GM21786 (cell line): ENCODE data around the gene ACRV1.

ENCODE experiments used
- ATAC-seq: cut with Tn5 transposase; IDR thresholded peaks from one replicate; pipeline ENCODE4 v1.9.1; 2021; ENCODE audit not compliant: unreplicated experiment

The ACRV1 gene

DNA sequence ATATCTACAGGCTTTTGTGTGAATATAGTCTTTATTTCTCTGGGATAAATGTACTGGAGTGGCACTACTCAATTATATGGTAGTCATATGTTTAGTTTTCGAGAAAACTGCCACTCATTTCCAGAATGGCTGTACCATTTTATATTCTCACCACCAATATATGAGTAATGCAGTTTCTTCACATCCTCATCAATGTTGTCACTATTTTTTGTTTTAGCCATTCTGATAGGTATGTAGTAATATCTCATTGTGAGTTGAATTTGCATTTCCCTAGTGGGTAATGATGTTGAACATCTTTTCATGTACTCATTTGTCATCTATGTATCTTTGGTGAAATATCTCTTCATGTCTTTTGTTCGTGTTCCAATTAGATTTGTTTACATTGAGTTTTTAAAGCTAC is 18.0 kb downstream of the ACRV1 start:
- no peak for ATAC-seq

DNA sequence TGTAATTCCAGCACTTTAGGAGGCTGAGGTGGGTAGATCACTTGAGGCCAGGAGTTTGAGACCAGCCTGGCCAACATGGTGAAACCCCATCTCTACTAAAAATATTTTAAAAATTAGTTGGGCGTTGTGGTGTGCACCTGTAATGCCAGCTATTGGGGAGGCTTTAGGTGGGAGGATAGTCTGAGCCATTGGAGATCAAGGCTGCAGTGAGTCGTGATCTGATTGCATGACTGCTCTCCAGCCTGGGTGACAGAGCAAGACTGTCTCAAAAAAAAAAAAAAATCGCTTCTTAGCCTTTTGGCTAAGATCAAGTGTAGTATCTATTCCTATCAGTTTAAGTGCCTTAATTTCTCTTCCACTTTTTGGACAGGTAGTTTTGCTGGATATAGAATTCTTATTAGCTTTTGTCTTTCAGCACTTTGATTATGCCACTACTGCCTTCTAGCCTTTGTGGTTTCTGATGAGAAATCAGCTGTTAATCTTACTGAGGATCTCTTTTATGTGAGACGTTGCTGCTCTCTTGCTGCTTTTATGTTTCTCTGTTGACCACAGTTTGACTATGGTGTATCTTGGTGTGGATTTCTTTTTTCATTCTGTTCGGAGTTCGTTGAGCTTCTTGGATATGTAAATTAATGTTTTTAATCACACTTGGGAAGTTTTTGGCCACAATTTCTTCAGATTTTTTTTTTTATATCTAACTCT is 31.0 kb downstream of the ACRV1 start:
- no peak for ATAC-seq

DNA sequence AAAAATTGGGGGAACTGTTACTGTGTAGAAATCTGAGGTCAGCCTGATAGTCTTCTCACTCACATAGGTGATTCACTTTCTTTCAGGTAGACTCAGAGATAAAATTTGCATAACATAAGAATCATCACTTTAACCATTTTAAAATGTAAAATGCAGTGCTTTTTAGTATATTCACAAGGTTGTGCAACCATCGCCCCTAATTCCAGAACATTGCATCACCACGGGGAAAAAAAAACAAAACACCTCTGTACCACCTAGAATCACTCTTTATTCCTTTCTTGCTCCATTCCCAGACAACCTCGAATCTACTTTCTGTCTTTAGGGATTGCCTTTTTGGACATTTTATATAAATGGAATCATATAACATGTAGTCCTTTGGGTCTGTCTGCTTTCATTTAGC is 34.8 kb downstream of the ACRV1 start:
- no peak for ATAC-seq

DNA sequence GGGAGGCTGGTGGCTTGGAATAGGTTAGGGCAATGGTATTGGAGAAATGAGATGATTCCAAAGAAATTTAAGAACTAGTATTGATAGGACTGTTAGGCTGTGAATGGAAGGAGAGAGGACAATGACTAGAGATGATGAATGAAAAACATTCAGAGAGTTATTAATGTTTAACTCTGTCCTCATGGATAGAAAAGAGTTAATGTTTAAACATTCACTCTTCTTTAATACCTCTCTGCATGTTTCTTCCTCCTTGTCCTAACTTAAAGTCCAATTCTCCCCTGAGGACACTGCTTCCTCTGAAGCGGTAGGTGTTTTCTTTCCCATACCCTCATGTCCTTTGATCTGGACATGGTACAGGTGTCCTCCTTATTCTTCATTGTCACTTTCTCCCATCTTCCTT is 42.3 kb downstream of the ACRV1 start:
- ATAC-seq, result no peak

DNA sequence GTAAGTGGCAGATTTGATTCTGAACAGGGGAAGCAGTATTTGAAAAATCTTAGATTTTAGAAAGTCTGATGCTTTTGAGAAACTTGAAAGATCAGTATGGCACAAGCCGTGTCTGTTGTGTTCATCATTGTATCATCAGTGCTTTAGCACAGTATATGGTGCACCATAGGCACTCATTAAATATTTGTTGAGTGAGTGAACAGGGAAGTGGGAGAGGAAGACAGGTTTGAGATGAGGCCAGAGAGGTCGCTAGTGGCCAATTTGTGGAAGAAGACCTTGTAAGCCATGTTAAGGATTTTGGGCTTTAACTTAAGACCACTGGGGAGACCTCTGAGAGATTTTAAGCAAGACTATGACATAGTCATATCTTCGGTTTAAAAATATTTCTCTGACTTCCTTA is 42.8 kb downstream of the ACRV1 start:
- ATAC-seq, result no peak

GRCh38 chr11:125627236-125627910 is 53.3 kb downstream of the ACRV1 start:
- no peak for ATAC-seq

- peak; percentile 35 for ATAC-seq
These were observed 54.2 kb downstream of the ACRV1 start for GRCh38 chr11:125626288-125626950.

DNA sequence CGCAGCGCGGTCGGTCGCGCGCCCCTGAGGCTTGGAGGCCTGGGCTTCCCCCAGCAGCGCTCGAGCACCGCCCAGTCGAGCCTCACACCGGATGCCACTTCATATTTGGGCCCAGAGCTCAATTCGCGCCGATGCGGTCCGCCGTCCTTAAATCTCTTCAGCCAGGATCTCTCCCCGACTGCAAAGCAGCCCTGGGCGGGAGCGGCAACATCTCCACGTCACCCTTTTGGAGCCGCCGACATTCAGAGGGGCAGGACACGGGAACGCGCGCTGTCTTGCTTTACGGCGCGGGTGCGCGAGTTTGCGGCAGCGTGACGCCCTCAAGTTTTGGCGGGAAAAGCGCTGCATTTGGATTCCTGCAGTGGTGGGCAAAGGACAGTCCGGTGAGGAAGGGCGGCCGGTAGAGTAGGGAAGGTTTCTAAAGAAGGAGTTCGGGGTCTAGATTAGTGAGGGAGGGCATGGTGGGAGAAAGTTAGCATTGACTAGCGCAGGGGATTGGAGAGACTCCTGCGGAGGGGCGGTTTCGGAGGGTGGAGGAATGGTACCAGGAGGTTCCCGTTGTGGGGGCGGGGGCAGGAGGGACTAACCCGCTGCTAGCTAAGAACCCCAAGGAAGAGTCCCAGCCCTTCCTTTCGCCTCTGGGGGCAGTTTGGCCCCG is 54.9 kb downstream of the ACRV1 start:
- ATAC-seq, result peak; percentile 82

DNA sequence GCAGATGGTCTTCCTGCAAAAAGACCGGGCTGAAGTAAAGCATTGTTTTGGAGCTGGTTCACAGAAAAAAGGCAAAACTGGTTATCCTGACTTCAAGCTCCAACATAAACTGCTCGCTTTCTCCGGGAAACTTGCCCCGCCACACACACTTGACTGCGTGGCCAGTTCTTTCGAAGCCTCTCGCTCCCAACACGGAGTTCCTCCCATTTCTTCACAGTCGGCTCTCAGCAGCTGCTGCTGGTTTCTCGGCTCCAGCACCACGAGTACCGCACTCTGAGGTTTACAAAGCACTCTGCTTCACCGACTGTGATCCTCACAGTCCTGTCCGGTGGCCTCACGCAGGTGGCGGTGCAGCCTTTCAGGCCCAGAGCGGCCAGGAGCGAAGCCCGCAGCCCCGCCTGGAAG is 55.4 kb downstream of the ACRV1 start:
- no peak for ATAC-seq

- ATAC-seq, result no peak
These were observed 55.9 kb downstream of the ACRV1 start, which contains the start of gene CHEK1 for GRCh38 chr11:125624756-125625213. Gene CHEK1 (plus strand): TSS chr11:125625163. CDS start chr11:125626769, 1,606 bp downstream.

DNA sequence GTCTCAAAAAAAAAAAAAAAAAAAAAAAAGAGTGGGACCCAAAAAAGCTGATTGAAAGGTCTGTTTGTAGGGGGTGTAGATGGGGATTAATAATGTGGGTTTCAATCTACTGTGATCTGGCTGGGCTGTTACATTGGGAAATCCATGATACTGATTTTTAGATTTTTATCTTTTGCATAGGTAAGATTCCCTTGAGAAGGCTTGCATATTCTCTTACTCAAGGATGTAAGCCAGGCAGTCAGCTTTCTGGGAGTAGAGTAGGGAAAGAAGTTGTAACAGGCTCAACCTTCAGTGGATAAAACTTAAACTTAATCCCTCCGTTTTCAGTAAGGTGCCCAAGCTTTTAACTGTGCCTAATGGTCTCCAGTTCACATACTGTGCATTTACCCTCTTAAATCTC is 57.6 kb downstream of the ACRV1 start:
- no peak for ATAC-seq

DNA sequence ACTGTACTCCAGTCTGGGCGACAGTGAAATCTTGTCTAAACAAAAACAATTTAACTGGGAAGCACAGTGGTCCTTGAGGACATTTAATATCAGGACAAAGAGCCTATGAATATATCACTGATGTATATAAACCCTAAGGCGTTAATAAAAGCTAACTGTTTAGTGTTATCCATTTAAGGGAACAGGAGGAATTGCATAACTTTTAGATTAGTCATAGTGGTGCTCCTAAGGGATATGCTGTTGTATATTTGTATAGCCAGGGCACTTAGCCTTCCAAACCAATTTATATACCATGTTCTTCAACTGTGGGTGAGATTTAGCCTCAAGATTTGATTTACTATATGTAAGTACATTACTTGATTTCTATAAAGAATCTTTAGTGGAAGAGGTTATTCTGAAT is 58.7 kb downstream of the ACRV1 start:
- no peak for ATAC-seq
